Prostate gland (tissue), 2 donors: ENCODE measurements around the gene FOXP4.

Experiments used
- CTCF ChIP-seq, 4 experiments: fragments of 200-600 bp in 2 of 4; fragments of 450-650 bp in 2 of 4; sonication (generic) in 2 of 4; IDR thresholded peaks; 1 replicate in 3 of 4; 2 replicates in 1 of 4; pipeline ENCODE4 v1.5.1; 2016 to 2019; ENCODE audit warnings: antibody characterized with exemption in 4 of 4, mild to moderate bottlenecking in 2 of 4, moderate library complexity in 2 of 4
- POLR2A ChIP-seq: fragments of 450-650 bp; IDR thresholded peaks from one replicate; pipeline ENCODE4 v1.6.1; 2016; ENCODE audit warnings: antibody characterized with exemption, mild to moderate bottlenecking

GRCh38 chr6:41503827-41504465 is 42.2 kb upstream of the FOXP4 start:
- TF ChIP-seq POLR2A (no peak), CTCF (IDR thresholded peaks at IDR 0.05) (no peak)
